GM06990 (cell line): ENCODE data around the gene PIGQ.
A peak's percentile ranks its signal among the peaks of the same experiment; 100 is the strongest.

Source experiments
- DNase-seq: peaks from one replicate; pipeline ENCODE4 v3.0.0-alpha.2; 2011; ENCODE audit not compliant: insufficient read length; ENCODE audit errors: extremely low read depth
- H3K27me3 ChIP-seq: replicated peaks from 2 replicates; pipeline ENCODE4 v1.6.0; 2011; ENCODE audit warnings: low read length; ENCODE audit not compliant: control insufficient read depth, insufficient read depth
- H3K36me3 ChIP-seq: 2 replicates; pipeline ENCODE4 v1.5.1; 2011; ENCODE audit warnings: low read length; ENCODE audit not compliant: control insufficient read depth, insufficient read depth
- H3K4me3 ChIP-seq: replicated peaks from 2 replicates; pipeline ENCODE4 v1.5.1; 2011; ENCODE audit warnings: low read depth, mild to moderate bottlenecking, control low read depth, low read length
- TF ChIP-seq, protein P1 (sequence below): IDR thresholded peaks from 2 replicates; pipeline ENCODE4 v1.5.1; 2011; ENCODE audit warnings: low read length, control low read depth, mild to moderate bottlenecking, inconsistent platforms; ENCODE audit not compliant: insufficient read depth, poor library complexity, severe bottlenecking

PIGQ gene

DNA sequence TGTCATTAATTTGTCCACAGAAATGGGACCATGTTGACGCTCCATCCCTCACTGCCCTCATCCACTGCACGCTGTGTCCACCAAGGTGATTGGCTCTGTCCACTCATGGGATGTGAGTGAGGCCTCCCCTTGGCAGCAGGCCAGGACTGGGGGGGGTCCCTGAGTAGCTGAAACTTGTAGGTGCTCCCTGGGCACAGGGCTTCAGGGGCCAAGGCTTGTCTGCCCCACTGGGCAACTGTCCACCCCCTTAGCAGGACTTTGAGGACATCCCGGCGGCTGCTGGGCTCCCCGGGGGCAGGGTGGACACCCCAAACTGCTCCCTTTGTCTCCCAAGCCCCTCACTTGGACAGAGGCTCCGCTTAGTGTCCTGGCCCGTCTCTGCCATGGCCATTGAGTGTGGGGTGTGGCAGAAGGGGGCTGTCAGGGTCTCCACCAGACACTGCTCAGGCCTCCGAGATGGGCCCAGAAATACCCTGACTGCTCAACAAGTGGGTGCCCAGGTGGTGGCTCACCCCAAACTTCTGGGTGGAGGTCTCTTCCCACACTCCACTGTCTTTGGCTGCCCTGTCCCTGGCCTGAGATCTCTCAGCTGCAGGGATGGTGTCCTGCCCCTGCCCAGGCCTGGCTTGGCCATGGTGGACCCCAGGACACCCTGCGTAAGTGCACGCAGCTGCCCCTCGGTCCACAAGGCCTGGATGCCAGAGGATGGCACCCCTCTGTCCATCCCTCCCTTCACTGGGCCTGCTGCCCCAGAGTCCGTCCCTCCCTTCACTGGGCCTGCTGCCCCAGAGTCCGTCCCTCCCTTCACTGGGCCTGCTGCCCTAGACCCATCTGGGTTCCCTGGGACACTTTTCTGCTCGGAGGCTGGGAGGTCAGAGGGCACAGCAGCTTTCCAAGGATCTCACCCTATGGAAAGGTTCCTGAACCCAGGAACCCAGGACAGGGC lies 17.1 kb downstream of the PIGQ start:
- no peak for DNase-seq
- H3K27me3 ChIP-seq = no peaks in the 10 kb centered on the region
- TF ChIP-seq, protein P1, sequence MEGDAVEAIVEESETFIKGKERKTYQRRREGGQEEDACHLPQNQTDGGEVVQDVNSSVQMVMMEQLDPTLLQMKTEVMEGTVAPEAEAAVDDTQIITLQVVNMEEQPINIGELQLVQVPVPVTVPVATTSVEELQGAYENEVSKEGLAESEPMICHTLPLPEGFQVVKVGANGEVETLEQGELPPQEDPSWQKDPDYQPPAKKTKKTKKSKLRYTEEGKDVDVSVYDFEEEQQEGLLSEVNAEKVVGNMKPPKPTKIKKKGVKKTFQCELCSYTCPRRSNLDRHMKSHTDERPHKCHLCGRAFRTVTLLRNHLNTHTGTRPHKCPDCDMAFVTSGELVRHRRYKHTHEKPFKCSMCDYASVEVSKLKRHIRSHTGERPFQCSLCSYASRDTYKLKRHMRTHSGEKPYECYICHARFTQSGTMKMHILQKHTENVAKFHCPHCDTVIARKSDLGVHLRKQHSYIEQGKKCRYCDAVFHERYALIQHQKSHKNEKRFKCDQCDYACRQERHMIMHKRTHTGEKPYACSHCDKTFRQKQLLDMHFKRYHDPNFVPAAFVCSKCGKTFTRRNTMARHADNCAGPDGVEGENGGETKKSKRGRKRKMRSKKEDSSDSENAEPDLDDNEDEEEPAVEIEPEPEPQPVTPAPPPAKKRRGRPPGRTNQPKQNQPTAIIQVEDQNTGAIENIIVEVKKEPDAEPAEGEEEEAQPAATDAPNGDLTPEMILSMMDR = no peak
- peak overlapping the region; percentile 8 for H3K4me3 ChIP-seq
- H3K36me3 ChIP-seq = no peaks in the 10 kb centered on the region; the same call in 1 of the 2 replicates

DNA sequence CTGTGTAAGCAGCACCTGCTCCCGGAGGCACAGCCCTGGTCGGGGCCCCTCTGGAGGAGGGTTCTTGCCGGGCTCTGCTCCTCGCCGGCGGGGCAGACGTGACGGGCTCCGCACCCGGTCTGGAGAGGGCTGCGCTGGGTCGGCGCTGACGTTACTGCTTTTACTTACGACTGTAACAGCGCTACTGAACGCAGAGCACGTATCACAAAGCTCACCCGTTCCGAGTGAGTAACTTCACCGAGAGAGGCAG lies 18.8 kb downstream of the PIGQ start:
- Histone ChIP-seq H3K36me3 (no peaks in the 10 kb centered on the region; the same call in 1 of the 2 replicates), H3K27me3 (no peaks in the 10 kb centered on the region), H3K4me3 (peak overlapping the region; percentile 89)
- TF ChIP-seq, protein P1 = no peak
- DNase-seq = no peak

DNA sequence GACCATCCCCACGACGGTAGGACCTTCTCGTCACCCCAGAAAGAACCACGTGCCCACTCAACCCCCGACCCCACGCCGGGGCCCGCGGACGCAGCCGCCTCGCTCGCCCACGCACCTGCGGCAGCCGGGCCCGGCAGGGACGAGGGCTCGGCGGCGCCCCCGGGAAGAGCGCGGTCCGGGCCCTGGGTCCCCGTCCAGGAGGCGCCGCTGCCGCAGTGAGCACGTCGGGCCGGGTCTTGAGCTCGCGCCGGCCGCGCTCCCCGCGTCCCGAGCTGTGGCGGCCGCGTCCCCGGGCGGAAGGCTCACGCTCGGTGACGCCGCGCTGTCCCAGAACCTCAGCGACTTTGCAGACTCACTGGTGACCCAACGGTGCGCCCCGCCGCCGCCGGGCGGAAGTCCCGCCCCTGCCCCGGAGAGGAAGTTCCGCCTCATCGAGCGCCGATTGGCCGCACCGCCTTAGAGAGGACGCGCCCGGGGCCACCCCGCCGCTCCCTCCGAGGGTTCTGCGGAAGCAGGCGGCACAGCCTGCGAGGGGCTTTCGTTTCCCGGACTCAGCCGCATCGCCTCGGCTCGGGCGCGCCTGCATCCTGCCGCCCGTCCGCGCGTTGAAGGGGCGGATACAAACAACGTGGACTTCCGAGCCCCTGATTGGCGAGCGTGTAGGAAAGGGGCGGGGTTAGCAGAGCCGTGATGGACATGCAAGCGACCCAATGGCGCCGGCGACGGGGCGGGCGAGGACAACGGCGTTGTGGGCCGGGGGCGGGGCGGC lies 19.3 kb downstream of the PIGQ start:
- no peaks in the 10 kb centered on the region; the same call in 1 of the 2 replicates for H3K36me3 ChIP-seq
- peak overlapping the region; percentile 89 for H3K4me3 ChIP-seq
- no peaks in the 10 kb centered on the region for H3K27me3 ChIP-seq
- peak; percentile 98 for DNase-seq
- TF ChIP-seq, protein P1 = no peak

DNA sequence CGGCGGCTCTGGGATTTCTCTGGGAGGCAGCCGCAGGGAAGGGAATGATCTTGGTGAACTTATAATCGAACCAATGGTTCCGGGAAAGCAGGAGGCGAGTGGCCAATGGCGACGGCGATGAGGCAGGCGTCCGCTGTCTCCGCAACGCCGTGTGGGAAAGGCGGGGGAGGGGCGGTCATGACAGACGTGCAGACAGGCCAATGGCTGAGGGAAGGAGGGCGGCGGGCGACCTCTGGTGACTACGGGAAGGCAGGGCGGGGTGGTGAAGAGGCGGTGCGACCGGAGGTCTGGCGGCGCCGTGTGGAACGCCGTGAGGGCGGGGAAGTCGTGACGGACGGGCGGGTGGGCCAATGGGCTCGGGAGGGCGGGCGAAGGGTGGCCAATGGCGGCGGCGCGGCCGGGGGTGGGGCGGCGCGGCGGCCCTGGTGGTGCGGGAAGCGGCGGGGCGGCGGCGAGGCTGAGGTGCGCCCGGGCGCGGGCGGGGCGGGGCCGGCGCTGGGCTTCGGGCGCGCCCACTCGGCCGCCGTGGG lies 20.0 kb downstream of the PIGQ start, which contains the start of gene RAB40C:
RAB40C (plus strand) TSS at position 409 of the 530 bp plus-strand sequence. CDS start 226 bp downstream, outside the sequence.
- no peaks in the 10 kb centered on the region; the same call in 1 of the 2 replicates for H3K36me3 ChIP-seq
- DNase-seq = peak; percentile 98
- peak within 1 kb of the TSS; percentile 89 for H3K4me3 ChIP-seq
- no peaks in the 10 kb centered on the region for H3K27me3 ChIP-seq
- TF ChIP-seq, protein P1 = peak; percentile 5

DNA sequence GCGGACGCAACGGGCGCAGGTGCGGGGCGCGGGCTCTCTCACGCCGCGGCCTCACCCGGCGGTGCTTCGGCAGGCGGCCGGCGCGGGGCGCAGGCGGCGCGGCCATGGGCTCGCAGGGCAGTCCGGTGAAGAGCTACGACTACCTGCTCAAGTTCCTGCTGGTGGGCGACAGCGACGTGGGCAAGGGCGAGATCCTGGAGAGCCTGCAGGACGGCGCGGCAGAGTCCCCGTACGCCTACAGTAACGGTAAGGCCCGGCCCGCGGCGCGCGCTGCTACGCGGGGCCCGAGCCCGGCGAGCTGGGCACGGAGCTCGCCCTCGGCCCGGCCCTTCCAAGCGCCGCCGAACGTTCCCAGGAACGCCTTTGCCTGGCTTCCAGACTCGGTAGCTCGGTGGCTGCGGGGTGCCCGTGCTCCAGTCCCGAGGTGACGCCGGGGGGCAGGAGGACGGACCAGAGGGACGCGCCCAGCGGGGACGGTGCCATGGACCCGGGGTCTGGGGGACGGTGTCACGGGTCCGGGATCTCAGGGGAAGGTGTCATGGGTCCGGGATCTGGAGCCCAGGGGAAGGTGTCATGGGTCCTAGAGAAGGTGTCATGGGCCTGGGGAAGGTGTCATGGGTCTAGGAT lies 20.5 kb downstream of the PIGQ start:
- DNase-seq = peak; percentile 48
- TF ChIP-seq, protein P1 = no peak
- peak overlapping the region; percentile 83 for H3K4me3 ChIP-seq

More for the DNA sequence above, 20.5 kb downstream of the PIGQ start:
- no peaks in the 10 kb centered on the region; the same call in 1 of the 2 replicates for H3K36me3 ChIP-seq
- H3K27me3 ChIP-seq = no peaks in the 10 kb centered on the region
